AG20443 (cell line): ENCODE results near the gene NACA.
A peak's percentile ranks its signal among the peaks of the same experiment; 100 is the strongest.
"Not testable (repeated sequence)": the region's sequence is repeated elsewhere in the genome, so short reads cannot be mapped to it uniquely, and the experiment has no call there.

Experiments used
- DNase-seq: peaks from one replicate; pipeline ENCODE4 v3.0.0; 2012; ENCODE audit warnings: low spot score, mixed read lengths

Gene NACA

DNA sequence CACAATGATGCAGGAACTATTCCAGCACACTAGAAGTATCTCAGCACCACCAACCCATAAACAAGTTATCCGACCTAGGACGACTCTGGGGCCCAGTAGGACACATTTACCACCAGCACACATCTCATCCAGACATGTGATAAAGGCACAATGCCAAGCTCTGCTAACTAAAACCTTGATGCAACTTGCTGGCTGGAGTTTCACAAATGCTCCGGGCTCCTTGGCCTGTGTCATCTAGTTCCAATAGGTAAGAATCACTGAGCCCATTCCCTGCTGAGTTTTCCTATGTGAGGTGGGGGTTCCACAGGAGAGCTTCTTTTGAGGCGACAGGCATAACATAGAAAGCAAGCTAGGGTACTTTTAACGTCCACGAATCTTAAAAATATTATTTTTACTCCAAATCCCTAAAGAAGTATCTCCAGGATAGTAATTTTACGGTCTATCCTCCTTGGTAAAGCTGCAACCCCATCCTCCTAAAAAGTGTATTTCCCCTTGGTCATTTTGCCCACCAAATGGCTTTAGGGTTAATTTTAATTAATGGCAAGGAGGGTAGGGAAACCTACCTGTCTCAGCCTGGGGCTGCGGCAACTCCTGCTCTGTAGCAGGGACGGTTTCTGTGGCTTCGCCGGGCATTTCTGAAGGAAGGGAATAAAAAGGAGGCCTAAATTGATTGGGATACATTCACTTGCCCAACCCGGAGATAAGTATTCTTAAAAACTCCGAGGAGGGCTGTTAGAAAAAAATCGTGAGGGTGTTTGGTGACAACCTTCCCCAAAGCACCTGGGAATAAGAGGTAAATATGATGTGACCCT is 1.0 kb downstream of the NACA start:
- DNase-seq = peak; percentile 70

DNA sequence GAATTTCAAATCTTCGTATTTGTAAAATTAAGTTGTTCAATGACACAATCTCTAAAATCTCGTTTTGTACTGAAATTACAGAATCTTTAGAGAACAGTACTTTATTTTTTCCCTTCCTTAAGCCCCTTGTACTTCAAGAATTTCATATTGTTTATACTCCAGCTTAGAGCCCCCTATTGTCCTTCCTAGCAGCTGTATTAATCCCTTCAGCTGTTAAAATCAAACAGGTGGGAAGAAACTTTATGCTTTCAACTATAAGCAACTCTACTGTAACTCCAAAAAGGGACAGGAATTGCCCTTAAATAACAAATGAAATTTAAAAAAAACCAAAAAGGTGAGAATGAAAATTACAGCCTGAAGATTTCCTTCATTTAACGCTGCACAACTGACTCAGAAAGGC is 1.7 kb downstream of the NACA start:
- no peak for DNase-seq

- DNase-seq = no peak
These were observed 2.3 kb downstream of the NACA start for GRCh38 chr12:56722832-56723231.

DNA sequence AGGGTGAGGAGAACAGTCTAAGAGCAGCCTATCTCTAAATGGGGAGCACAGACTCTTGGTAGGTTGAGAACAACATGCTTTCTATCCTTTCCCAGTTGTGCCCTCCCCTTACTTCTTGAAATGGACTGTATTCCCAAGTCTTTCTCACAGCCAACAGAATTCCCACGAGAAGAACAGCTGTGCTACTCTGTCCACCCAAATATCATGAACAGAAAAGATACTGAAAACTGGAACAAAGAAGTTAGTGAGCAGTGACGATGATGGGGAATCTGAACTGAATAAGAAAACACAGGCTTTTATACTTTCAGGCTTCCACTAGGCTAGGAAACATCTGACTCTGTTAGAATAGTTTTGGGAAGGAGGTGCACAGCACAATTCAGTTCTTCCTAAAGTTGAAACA is 3.4 kb downstream of the NACA start:
- DNase-seq = no peak

DNA sequence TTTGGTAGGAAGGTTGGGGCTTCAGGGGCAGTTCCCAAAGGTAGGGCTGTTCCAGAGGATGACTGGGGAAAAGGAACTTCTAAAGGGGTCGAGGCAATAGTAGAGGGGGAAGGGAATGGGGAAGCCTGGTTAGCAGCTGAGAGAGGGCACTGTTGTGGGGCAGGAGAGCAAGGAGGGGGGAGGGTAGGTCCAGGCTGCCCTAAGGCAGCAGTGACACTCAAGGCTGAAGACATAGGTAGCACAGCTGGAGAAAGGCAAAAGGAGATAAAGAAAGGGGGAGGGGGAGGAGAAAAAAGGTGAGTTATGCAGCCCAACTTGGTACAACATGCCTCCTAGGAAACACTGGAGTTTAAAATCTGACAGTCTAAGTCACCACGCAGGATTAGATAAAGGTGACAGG is 3.9 kb downstream of the NACA start:
- DNase-seq = no peak

GRCh38 chr12:56720731-56721151 is 4.4 kb downstream of the NACA start:
- DNase-seq = no peak

GRCh38 chr12:56719056-56719455 is 6.0 kb downstream of the NACA start:
- no peak for DNase-seq

- no peak for DNase-seq
These were observed 6.5 kb downstream of the NACA start for GRCh38 chr12:56718636-56719035.

DNA sequence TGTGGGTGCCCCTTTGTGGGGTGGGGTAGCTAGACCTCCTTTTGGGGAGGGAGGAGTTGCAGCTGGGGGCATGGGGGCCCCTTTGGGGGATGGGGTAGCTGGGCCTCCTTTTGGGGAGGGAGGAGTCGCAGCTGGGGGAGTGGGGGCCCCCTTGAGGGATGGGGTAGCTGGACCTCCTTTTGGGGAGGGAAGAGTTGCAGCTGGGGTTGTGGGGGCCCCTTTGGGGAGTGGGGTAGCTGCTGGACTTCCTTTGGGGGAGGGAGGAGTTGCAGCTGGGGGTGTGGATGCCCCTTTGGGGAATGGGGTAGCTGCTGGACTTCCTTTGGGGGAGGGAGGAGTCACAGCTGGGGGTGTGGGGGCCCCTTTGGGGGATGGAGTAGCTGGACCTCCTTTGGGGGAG is 7.0 kb downstream of the NACA start:
- DNase-seq = no peak

- no peak for DNase-seq
These were observed 7.9 kb downstream of the NACA start for GRCh38 chr12:56716933-56717880.

- no peak for DNase-seq
These were observed 8.6 kb downstream of the NACA start for GRCh38 chr12:56716458-56716857.

DNA sequence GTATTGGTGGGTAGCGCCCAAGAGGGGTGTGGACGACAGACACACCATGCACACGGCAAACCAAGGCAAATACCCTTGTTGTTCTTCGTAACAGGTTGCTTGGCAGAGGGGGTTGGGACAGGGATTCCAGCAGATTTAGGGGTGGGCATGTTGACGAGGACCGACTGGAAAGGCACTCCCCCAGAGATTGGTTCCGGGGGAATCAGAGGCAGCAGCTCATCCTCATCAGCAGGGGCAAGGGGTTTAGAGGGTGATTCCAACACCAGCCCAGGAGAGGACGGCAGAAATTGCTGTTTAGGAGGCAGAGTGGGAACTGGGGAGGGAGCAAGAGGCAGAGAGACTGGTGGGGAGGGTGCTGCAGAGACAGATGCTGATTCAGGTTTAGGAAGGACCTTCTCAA is 9.3 kb downstream of the NACA start:
- DNase-seq = no peak

GRCh38 chr12:56714431-56714929 is 10.6 kb downstream of the NACA start:
- no peak for DNase-seq

DNA sequence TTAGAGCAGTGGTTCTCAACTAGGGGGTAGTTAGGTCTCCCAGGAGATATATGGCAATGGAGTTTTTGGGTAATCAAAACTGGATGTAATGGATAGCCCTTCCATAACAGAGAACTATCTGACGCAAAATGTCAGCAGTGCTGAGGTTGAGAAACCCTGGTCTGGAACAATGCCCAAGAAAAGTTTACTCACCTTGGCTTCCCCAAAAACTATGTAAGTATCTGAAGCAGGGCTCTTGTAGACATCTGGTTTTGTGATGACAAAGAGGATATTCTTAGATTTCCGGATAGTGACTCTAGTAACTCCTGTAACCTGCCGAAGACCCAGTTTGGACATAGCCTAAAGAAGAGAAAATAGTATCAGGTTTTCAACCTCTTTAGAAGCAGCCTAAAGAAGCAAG is 11.8 kb downstream of the NACA start:
- no peak for DNase-seq

- no peak for DNase-seq
These were observed 15.2 kb downstream of the NACA start for GRCh38 chr12:56709759-56710376.

DNA sequence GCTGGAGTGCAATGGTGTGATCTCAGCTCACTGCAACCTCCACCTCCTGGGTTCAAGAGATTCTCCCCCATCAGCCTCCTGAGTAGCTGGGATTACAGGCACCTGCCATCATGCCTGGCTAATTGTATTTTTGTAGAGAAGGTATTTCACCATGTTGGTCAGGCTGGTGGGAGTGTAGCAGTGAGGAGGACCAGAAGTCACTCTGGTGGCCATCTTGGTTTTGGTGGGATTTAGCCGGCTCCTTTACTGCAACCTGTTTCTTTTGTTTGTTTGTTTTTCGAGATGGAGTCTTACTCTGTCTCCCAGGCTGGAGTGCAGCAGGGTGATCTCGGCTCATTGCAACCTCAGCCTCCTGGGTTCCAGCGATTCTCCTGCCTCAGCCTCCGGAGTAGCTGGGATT is 20.6 kb downstream of the NACA start:
- DNase-seq = not testable (repeated sequence)

- DNase-seq = no peak
These were observed 26.0 kb downstream of the NACA start for GRCh38 chr12:56699020-56699661.

GRCh38 chr12:56695327-56696101 is 29.6 kb downstream of the NACA start:
- no peak for DNase-seq

DNA sequence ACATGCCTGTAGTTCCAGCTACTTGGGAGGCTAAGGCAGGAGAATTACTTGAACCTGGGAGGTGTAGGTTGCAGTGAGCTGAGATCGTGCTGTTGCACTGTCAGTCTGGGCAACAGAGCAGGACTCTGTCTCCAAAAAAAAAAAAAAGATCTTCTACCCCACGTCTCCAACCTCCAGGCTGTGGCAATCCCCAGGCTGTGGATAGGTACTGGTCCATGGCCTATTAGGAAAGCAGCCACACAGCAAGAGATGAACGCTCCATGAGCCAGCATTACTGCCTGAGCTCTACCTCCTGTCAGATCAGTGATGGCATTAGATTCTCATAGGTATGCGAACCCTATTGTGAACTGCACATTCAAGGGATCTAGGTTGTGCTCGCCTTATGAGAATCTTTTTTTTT is 30.9 kb downstream of the NACA start:
- DNase-seq = no peak

DNA sequence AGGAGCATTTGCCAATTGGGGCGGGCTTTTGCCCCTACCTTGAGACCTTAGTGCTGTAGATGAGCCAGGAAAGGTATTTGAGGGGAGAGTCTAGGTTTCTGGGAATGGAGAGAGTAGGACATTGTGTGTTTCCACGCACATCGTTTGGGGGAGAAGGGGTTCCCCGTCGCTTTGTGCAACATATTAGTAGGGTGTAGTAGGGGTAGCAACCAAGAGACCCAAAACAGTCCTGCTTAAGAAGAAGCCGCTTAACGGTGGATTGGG is 36.3 kb downstream of the NACA start:
- DNase-seq = no peak

DNA sequence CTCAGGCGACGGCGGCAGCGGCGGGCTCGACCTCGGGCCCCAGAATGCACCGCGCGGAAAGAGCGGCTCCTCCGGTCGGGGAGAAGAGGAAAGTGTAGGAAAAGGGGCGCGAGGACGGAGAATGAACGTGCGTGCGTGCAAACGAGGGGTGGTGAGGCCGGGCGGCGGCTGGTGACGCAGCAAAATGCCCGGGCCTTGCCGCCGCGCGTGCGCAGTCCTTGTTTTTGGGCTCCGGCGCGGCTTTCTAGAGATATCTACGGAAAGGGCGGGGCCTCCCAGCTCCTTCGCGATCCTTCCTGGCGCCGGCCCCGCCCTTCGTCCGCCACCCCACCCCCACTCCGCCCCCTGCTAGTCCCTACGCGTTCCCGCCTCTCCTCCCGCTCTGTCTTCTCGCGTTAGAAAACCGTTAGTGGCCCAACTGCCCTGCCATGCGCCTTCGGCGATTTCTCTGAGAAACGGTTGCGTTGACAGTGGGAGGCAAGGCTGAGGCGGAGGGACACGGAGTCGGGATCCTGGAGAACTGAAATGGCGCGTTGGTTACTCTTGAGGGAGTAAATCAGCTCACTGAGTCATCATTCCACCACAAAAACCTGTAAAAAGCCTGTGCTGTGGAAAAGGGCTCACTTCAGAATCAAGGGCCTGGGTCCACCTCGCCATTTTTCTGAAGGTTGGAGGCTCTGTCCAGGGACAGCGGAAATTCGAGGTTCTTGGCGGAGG is 36.8 kb downstream of the NACA start, which contains the start of gene PTGES3:
TSS of gene PTGES3 (minus strand) at position 156 of the 717 bp plus-strand sequence. CDS start 285 bp downstream, outside the sequence.
- DNase-seq = peak; percentile 99
